HG02623 (cell line): Measurements from ENCODE around the gene SPATA31C1.
"Not testable (repeated sequence)": the region's sequence is repeated elsewhere in the genome, so short reads cannot be mapped to it uniquely, and the experiment has no call there.

Experiments used
- ATAC-seq: cut with Tn5 transposase; IDR thresholded peaks from one replicate; pipeline ENCODE4 v1.9.1; 2021; ENCODE audit warnings: moderate library complexity; ENCODE audit not compliant: unreplicated experiment

SPATA31C1 gene

DNA sequence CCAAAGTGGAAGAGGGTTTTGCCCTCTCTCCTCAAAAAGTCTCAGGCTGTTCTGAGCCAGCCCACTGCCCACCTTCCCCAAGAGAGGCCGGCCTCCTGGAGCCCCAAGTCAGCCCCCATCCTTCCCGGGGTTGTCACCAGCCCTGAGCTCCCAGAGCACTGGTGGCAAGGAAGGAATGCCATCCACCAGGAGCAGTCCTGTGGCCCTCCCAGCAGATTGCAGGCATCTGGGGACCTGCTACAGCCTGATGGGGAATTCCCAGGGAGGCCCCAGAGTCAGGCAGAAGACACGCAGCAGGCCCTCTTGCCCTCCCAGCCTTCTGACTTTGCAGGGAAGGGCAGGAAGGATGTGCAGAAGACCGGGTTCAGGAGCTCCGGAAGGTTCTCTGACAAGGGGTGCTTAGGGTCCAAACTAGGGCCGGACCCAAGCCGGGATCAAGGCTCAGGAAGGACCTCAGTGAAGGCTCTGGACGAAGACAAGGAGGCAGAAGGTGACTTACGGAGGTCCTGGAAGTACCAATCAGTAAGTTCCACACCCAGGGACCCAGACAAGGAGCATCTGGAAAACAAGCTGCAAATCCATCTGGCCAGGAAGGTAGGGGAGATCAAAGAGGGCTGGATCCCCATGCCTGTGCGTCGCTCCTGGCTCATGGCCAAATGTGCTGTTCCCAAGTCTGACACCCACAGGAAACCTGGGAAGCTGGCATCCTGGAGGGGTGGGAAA, 31.4 kb upstream of the SPATA31C1 start:
- ATAC-seq, result no peak

GRCh38 chr9:87886933-87887505, 30.7 kb upstream of the SPATA31C1 start:
- no peak for ATAC-seq

- no peak for ATAC-seq
Observed at GRCh38 chr9:87887661-87888480, 29.9 kb upstream of the SPATA31C1 start.

DNA sequence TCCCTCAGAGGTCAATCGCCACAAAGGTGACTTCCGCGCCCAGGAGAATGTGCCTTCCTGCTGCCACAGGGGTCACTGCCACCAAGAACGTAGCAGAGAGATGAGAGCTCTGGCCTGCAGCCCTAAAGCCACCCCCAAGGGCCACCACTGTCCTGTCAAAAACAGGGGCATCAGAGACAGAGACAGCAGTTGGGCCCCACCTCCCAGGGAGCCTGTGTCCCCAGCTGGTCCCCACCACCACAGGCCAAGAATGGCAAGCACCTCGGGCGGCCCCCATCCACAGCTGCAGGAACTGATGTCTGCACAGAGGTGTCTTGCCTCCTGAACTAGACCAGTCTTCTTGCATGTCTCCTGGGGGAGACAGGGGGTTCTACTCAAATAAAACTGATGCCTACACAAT, 29.3 kb upstream of the SPATA31C1 start:
- no peak for ATAC-seq

DNA sequence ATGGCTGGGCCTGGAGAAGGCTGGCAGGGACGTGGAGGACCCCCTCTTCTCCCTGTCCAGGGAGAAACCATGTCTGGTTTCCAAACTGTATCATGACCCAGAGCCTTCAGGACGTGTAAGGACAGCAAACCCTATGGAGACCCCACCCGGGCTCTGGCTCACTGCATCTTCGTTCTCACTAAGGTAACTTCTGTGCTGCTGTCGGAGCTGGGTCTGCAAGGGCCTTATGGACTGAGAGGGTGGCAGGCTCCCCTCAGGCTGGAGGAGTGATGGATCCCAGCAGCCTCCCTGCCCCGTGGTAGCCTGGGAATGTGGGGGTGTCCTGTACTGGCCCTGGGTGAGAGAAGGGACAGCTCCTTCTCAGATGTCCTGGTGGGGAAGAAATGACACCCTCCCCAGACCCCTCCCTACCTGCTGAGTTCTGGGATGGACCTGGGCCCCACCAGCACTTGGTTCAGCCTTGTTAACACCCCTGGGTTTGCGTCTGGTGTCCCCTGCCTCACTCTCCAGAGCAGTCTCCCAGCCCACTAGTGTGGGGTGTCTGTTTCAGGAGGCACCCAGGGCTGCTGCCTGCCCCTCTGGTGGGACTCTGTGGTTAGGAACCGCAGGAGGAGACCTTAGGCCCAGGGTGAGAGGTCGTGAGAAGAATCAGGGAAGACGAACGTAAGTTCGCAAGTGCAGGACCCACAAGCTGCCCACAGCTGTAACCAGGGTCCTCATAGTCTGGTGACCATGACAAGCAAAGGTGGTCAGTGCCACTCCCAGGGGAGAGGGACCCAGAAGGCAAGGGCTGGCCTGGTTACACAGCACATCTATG, 28.5 kb upstream of the SPATA31C1 start:
- no peak for ATAC-seq

- ATAC-seq, result no peak
Observed at GRCh38 chr9:87889882-87890252, 27.9 kb upstream of the SPATA31C1 start.

DNA sequence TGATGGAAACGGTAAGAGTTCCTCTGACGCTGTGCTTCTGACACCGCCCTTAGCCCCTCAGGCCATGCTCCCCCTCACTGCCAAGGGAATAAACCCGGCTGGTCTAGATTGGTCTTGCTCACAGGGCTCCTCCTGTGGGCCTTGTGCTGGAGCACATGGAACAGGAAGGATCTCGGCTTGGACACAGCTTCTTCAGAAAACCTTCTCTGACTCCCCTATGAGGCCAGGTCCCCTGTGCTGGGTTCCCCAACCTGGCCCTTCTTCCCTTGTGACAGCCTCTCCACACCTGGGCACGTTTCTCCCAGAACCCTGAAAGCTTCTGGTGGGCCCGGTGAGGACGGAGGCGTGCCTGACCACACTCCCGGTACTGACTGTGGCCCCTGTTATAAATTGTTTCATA, 26.9 kb upstream of the SPATA31C1 start:
- no peak for ATAC-seq

- no peak for ATAC-seq
Observed at GRCh38 chr9:87891754-87892153, 26.0 kb upstream of the SPATA31C1 start.

- ATAC-seq, result no peak
Observed at GRCh38 chr9:87892956-87893355, 24.8 kb upstream of the SPATA31C1 start.

- ATAC-seq, result no peak
Observed at GRCh38 chr9:87894998-87895625, 22.6 kb upstream of the SPATA31C1 start.

- no peak for ATAC-seq
Observed at GRCh38 chr9:87896891-87897290, 20.9 kb upstream of the SPATA31C1 start.

DNA sequence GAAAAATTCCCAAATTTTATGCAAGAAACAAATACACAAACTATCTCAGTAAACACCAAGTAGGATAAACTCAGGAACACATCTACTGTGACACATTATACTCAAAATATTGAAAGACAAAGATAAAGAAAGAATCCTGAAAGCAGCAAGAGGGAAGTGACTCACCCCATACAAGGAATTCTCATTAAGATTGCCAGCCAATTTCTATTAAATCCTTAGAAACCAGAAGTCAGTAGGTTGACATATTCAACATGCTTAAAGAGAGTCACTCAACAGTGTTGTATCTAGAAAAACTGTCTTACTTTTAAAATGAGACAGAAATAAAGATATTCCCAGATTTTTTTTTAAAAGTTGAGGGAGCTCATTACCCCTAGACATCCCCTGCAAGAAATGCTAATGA, 19.6 kb upstream of the SPATA31C1 start:
- no peak for ATAC-seq

DNA sequence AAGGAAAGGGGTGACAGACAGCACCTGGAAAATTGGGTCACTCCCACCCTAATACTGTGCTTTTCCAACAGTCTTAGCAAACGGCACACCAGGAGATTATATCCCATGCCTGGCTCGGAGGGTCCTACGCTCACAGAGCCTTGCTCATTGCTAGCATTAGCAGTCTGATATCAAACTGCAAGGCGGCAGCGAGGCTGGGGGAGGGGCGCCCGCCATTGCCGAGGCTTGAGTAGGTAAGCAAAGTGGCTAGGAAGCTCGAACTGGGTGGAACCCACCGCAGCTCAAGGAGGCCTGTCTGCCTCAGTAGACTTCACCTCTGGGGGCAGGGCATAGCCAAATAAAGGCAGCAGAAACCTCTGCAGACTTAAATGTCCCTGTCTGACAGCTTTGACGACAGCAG, 15.4 kb upstream of the SPATA31C1 start:
- not testable (repeated sequence) for ATAC-seq

GRCh38 chr9:87909310-87910041, 8.3 kb upstream of the SPATA31C1 start:
- ATAC-seq, result no peak

- no peak for ATAC-seq
Observed at GRCh38 chr9:87910821-87911220, 6.9 kb upstream of the SPATA31C1 start.

DNA sequence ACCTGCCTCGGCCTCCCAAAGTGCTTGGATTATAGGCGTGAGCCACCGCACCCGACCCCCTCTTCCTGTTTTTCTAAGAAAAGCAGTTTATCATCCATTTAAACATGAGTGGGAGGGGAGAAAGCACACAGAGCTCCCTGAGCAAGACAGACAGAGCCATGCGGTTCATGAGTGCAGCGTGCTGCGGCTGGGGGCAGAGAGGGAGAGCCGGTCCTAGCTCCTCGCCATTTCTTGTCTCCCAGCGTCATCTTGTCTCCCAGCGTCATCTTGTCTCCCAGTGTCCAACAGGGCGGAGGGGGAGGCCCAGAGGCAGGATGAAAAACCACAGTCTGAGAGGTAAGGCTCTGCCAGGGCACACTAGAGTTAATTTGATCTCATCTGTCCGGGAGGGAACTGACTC, 1.3 kb downstream of the SPATA31C1 start:
- not testable (repeated sequence) for ATAC-seq

DNA sequence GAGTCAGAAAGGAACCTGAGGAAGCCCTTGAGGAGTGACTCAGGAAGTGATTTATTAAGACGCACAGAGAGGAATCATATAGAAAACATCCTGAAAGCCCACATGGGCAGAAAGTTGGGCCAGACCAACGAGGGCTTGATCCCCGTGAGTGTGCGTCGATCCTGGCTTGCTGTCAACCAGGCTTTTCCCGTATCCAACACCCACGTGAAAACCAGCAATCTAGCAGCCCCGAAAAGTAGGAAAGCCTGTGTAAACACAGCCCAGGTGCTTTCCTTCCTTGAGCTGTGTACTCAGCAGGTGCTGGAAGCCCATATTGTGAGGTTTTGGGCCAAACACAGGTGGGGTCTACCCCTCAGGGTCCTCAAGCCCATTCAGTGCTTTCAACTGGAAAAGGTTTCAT, 3.8 kb downstream of the SPATA31C1 start:
- ATAC-seq, result not testable (repeated sequence)

- ATAC-seq, result not testable (repeated sequence)
Observed at GRCh38 chr9:87923012-87923411, 5.2 kb downstream of the SPATA31C1 start.

- not testable (repeated sequence) for ATAC-seq
Observed at GRCh38 chr9:87924851-87925250, 7.1 kb downstream of the SPATA31C1 start.

DNA sequence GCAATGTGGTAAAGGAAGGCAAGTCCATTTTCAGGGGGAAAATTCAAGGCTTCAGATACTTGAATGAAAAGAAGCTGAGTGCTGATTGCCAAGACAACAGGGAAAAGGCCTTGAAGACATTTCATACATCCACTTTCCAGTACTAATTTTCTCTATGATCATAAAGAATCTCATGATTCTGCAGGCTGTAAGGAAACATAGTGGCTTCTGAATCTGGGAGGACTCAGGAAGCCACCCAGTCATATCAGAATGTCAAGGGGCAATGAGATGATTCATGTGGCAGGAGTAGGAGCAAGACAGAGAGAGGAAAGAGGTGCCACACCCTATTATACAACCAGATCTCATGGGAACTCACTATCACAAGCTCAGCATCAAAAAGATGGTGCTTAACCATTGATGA, 11.4 kb downstream of the SPATA31C1 start:
- not testable (repeated sequence) for ATAC-seq
